GM19397 (cell line): ENCODE measurements around the gene STK32C.
"Not testable (repeated sequence)": the region's sequence is repeated elsewhere in the genome, so short reads cannot be mapped to it uniquely, and the experiment has no call there.

Experiments used
- ATAC-seq: cut with Tn5 transposase; IDR thresholded peaks from one replicate; pipeline ENCODE4 v1.9.1; 2021; ENCODE audit warnings: mild to moderate bottlenecking, moderate library complexity; ENCODE audit not compliant: unreplicated experiment

STK32C gene

DNA sequence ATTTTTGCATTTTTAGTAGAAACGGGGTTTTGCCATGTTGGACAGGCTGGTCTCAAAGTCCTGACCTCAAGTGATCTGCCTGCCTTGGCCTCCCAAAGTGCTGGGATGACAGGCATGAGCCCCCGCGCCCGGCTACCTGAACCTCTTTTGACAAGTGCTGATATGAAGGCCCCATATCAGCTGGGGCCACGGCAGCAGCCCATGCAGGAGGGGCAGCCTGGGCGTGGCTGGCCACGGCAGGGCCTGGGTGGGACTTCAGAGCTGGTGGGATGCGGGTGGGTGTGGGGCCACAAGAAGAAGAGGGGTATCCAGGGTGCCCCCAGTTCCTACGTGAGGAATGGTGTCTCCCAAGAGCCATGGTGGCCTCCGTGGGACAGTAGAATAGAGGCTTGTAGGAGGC lies 31.1 kb upstream of the STK32C start:
- ATAC-seq: no peak

DNA sequence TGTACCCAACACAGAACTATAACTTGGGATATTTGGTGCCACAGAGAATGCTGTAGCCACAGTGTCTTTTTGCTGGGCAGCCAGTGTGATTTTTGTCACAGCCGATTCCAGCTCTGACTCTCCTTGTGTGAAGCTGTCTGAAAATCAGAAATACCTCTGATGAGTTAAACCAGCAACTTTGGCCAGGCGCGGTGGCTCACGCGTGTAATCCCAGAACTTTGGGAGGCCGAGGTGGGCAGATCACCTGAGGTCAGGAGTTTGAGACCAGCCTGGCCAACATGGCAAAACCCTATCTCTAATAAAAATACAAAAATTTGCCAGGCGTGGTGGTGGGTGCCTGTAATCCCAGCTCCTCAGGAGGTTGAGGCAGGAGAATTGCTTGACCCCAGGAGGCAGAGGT lies 30.1 kb upstream of the STK32C start:
- ATAC-seq: not testable (repeated sequence)

DNA sequence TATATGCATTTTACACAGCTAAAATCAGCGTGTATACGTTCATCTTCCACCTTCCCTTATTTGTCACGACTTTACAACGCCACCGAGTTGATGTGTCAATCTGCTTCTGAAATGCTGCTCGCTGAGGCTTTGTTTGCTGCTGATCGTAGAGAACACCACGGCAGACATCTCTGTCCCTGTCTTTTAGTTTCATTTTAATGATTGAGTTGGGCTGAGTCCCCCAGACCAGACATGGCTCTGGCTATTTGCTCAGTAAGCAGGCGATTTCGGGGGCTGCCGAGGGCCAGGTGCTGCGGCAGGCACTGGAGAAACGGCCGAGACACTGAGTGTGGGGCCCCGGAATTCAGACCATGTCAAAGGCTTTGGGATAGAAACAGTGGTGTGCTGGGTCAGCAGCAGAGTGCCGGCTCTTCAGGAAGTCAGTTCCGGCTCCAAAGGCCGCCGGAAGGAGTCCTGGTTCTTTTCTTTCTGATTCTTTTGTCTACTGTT lies 29.2 kb upstream of the STK32C start:
- ATAC-seq: no peak

DNA sequence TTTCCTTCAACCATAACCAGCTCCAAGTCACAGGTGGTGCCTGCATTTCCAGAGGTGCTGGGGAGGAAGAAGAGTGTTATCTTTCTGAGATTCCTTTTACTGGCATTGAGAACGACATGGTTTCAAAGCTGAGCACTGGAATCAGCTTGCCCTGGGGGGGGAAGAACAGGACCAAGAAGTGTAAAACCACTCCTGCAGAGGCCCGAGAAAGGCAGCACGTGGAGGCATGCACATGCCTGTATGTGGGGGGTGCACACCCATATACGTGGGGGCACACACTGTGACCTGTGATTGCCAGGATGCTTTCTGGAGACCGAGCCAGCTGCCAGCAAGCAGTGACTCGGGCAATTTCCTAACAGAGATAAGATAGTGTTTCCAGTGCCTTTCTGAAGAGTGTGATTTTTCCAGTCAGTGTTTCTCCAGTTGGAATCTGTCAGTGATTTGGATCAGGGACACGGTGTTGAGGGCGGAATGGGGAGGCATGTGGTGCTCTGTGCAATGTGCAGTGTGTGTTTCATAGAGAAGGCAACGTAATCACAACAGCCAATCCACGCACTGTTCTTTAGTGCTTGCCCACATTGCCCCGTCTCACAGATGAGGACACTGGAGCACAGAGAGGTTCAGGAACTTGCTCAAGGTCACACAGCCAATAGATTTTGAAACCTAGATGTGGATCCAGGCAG lies 28.5 kb upstream of the STK32C start:
- ATAC-seq: no peak

DNA sequence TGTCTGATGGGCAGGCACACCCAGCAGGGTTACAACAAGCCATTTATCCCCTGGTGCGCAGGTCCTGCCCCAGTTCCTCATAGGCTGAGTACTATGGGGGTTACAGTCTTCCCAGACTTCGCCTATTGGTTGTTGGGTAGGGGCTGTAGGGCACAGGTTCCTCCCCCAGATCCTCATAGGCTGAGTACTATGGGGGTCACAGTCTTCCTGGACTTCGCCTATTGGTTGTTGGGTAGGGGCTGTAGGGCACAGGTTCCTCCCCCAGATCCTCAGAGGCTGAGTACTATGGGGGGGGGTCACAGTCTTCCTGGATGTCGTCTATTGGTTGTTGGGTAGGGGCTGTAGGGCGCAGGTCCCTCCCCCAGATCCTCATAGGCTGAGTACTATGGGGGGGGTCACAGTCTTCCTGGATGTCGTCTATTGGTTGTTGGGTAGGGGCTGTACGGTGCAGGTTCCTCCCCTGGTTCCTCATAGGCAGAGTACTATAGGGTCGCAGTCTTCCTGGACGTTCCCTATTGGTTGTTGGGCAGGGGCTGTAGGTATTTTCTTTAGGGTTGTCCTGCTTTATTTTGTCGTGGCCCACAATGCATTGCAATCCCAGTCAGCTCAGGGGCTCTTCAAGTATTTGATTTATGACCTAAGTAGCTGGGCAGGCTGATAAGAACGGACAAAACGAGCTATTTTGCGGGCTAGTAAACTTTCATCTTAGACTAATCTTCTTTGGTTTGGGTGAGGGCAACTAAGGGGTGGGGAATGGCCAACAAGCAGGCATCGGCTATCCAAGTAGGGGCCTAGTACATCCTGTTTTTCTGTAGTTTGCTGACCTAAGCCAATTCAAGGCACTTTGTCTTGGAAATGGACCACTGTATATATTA lies 27.7 kb upstream of the STK32C start:
- no peak for ATAC-seq

DNA sequence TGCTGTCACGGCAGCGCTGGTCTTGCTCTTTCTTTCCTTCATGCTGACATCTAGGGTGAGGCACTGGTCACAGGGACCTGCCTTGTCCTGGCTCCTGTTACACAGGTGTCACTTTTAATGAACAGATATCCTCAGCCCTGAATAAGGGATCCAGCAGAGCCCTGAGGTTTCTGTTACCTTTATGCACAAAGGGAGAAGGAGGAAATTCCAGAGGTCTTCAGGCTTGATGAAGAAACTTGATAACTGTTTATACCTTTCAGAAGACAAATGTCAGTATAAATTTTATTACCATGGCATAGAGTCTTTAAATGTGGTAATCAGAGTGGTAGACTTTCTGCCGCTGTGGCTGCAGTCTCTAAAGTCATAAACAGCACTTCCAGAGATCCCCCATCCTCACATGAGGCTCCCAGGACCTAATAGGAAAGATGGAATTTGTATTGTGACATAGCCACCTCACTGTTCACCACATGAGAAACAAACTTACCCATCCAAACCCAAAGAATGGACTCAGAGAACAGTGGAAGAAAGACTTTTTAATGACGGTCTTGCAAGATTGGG lies 27.0 kb upstream of the STK32C start:
- ATAC-seq: no peak

DNA sequence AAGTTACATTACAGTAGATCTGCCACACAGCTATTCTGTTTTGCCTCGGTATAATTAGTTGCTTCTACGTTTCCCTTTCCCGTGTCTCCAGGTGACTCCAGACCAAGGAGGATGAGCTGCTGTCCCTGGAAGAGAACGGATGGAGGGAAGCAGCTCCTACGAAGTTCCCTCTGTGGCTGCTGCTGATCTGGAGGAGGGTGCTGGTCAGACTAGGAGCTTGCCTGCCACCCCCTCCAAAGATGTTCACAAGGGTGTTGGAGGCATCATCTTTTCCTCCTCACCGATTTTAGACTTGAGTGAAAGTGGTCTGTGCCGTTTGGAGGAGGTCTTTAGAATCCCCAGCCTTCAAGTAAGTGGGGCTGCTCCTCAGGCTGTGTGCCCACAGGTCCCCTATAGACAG lies 25.6 kb upstream of the STK32C start:
- no peak for ATAC-seq

DNA sequence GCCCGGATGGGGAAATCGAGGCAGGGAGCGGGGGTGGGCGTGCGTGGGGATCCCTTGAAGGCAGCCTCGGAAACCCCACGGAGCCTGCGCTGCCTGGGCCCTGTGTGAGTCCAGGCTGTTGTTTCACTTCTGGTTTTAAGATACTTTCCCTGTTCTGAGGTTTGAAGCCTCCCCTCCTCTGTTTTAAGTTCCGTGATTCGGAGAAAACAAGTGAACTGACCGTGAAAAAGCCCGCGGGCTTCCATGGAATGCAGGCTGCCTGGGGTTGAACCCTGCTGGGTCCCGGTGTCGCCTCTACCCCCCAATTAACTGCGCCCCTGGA lies 24.6 kb upstream of the STK32C start:
- peak; percentile 39 for ATAC-seq

DNA sequence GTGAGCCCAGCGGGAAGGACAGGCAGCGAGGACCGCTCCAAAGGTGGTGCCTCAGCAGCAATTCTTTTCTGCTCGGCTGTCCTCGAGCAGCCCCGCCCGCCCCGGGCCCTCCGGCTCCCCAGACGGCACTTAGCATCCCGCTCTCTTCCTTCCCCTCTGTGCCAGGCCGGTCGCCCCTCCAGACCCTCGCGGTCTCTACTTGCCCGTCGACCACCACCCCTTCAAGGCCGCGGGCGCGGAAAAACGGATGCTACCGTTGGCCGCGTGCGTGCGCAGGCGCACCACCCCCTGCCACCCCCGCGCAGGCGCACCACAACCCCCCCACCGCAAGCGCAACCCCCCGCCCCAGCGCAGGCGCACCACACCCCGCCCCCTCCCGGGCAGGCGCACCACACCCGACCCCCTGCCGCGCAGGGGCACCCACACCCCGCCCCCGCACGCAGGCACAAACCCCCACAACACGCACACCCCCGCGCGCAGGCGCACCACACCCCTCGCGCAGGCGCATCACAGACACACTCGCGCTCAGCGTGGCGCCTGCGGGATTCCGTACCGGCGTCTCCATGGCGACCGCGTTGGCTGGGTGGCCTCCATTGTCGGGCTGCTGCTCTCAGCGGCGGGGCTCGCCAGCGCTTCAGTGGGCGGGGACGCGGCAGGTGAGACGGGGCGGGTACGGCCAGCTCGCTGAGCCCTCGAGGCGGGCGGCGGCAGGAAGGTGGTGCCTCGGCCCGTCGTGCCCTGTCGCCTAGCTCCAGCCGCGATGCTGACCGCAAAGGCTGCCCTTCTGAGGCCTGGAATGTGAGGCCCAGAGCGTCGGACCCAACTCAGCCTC lies 24.1 kb upstream of the STK32C start, which contains the start of gene LRRC27:
Gene LRRC27, plus strand, starts transcription at position 593 of the 832 bp plus-strand sequence. CDS start 1,332 bp downstream, outside the sequence.
- peak; percentile 76 for ATAC-seq

DNA sequence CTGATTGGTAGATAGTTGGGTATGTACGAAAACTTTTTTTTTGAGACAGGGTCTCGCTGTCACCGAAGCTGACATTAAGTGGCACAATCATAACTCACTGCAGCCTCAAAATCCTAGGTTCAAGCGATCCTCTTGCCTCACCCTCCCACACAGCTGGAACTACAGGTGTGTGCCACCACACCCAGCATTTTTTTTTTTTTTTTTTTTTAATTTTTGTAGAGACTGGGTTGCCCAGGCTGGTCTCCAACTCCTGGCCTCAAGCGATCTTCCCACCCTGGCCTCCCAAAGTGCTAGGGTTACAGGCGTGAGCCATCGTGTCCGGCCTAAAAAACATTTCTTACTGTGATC lies 22.7 kb upstream of the STK32C start:
- ATAC-seq: no peak

DNA sequence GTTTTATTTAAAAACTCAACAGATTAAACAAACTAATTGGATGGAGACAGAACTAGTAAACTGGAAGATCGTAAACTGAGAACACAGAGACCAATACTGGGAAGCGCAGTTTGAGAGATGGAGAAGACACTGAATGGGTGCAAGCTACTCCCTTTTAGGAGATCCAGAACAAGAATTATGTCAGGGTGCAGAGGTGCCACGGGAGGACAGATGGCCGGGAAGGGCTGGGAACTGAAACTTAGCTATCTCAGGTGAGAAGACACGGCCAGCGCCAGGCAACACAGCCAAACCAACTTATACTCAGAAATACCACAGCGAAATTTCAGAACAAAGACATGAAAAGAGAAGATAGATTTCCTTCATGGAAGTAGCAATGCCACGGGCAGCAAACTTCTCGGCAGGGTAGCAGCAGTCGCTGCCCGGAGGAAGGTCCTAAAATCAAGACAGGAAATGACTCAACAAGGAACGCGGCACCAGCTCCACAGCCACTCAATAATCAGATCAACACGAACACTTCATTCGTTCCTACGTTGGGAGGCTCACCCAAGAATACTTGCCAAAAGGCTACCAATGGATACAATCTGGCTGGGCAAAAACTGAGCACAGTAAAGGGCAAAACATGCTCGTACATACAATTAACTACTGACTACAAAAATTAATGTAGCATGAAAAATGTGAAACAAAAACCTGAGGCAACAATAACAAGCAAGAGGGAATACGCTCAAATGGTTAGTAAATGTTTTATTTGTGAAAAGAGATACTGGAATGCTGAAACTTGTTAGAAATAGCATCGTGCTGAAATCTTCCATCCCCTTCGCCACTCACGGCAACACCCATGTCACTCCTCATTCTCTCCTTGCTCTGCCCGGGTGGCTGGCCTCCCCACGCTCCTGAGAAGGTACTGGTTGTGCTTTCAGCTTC lies 22.1 kb upstream of the STK32C start:
- ATAC-seq: no peak

DNA sequence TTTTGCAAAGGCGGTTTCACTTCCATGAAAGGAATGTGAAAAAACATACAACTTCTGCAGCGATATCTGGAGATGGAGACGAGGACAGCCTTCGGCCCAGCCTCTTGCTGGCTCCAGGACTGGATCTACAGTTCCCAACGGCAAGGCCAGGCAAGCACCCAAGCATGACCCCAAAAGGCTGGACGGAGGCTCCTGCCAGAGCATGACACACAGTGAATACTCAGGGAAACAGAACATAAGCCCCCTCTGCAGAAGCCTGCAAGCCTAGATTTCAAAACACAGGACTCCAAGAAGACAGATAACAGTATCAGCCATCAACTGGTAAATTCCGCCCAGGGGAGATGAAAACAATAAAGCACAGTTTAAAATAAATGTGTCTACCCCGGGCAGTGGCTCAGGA lies 21.0 kb upstream of the STK32C start:
- ATAC-seq: no peak

DNA sequence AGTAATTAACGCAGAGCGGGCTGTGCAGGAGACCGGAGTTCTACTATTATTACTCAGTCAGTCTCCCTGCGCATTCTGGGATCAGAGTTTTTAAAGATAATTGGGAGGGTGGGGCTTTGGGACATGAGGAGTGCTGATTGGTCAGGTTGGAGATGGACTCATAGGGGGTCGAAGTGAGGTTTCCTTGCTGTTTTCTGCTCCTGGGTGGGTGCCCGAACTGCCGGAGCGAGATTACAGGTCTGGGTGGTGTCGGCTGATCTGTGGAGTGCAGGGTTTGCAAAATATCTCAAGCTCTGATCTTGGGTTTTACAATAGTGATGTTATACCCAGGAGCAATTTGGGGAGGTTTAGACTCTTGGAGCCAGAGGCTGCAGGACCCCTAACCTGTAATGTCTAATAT lies 20.4 kb upstream of the STK32C start:
- ATAC-seq: no peak

DNA sequence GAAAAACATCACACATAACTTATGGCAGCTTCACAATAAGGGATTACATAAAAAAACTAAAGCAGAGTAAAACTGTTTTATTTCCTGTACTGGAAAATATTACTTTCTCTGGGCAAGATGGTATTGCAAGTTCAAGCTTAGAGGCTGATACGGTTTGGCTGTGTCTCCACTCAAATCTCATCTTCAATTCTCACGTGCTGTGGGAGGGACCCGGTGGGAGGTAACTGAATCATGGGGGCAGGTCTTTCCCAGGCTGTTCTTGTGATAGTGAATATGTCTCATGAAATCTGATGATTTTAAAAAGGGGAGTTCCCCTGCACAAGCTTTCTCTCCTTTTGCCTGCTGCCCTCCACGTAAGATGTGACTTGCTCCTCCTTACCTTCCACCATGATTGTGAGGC lies 19.2 kb upstream of the STK32C start:
- ATAC-seq: no peak

DNA sequence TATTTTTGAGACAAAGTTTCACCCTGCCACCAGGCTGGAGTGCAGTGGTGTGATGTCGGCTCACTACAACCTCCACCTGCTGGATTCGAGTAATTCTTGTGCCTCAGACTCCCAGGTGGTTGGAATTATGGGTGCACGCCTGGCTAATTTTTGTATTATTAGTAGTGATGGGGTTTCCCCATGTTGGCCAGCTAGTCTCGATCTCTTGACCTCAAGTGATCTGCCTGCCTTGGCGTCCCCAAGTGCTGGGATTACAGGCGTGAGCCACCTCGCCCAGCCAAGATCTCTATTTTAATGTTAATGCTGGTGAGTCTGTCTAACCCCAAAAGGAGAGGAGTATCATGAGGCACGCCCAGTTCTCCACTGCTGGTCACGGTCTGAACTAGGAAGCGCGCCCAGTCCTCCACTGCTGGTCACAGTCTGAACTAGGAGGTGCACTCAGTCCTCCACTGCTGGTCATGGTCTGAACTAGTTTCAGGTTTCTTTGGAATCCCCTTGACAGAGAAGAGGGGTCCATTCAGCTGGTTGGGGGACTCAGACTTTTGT lies 18.7 kb upstream of the STK32C start:
- ATAC-seq: no peak

DNA sequence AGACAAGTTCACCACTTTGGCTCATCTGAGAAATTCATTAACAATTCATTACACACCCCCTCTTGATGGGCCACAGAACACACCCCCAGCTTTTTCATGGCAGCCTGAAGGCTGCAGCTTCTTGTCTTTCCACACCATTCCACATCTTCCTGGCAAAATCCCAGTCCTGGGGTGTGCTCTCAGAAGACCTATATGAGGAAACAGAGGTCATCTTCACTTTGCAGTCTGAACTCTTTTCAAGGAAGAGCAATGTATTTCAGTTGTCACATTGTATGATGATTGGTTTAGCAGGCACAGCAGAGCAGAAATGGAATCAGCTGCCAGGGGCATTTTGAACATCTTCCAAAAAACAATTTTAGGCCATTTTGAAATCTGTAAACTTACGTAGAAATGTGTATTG lies 16.4 kb upstream of the STK32C start:
- no peak for ATAC-seq

DNA sequence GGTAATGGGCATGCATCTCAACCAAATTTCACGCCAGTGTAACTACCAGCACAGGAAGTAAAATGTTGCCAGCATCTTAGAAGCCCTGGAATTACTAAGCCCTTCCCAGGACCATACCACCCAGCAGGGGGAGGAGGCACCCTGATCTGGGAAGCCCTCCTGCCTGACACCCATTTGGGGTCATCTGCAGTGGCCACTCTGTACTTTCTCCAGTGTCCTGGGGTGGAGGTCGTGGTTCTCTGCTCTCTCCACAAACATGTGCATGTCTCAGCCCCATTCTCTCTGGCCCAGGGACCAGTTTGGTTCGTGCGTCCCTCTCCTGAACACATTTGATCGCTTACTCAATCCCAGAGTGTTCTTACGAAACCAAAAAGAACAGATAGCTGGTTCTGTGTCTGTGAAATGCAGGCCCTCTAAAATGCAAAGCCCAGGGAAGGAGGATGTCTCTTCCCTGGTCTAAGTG lies 14.9 kb upstream of the STK32C start:
- ATAC-seq: no peak

DNA sequence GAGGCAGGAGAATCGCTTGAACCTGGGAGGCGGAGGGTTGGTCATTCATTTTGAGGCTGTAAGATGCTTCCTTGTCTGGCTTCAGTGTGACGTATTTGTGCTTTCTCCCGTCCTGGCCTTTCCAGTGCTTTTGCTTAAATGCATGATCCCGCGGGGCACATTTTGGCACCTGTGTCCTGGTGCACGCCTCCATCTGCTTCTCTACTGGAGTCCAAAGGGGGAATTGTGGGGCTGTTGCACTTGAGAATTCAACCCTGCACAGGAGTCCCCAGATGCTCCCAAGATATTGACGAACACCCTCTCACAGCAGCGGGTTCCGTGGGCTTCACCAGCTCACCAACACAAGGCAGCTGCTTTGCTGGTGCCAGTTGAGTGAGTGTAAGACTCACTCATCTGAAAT lies 14.0 kb upstream of the STK32C start:
- ATAC-seq: no peak

DNA sequence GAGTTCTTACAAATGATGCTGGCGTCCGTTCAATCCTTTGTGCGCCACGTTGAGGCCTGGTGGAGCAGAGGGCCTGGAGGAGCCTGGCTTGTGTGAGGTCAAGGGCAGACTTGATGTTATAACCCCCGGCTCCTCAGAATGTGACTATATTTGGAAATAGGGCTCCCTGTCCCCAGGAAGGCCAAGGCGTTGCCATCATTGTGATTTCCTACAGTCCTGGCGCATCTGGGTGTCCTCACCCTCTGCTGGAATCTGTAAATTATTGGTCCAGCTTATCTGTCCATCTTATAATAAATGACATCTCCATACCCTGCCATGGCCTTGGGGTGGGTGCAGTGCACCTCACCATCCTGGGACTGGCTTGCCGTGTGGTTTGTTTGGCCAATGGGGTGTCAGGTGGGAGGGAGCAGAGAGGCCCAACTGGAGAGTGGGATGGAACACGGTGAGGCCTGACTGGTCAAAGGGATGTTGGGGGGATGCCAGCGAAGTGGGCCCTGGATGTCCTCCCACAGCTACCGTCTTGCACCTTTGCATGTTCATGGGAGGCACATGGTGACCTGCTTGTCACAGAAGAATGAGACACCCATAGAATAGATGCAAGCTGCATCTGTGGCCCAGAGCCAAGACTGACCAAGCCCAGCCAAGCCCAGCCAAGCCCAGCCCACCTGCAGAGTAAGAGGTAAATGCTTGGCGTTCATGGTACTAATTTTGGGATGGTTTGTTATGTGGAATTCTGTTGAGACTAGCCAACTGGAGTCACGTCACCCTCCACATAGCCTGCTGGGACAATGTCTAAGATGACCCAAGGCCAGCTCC lies 13.1 kb upstream of the STK32C start:
- no peak for ATAC-seq
